Memory B cell (primary cell): ENCODE results near the gene NCK2.

Experiments used
- ATAC-seq: fragments of 150-1000 bp; cut with Tn5 transposase; 2 replicates; pipeline ENCODE4 v1.10.0; 2021; ENCODE audit warnings: low read depth, mild to moderate bottlenecking, moderate library complexity
- DNase-seq, 2 donors: peaks; one replicate each; pipeline ENCODE4 v3.0.0; 2022; ENCODE audit warnings: low spot score in 2 of 2
- H3K27ac Mint-ChIP-seq: one replicate; pipeline ENCODE4 v1.8.0; 2022; ENCODE audit warnings: mild to moderate bottlenecking, moderate library complexity, mixed read lengths
- H3K27me3 Mint-ChIP-seq: one replicate; pipeline ENCODE4 v1.8.0; 2022; ENCODE audit warnings: mixed read lengths
- H3K36me3 Mint-ChIP-seq: one replicate; pipeline ENCODE4 v1.8.0; 2022; ENCODE audit warnings: mild to moderate bottlenecking, mixed read lengths
- H3K4me1 Mint-ChIP-seq: one replicate; pipeline ENCODE4 v1.8.0; 2022; ENCODE audit warnings: mixed read lengths
- H3K4me3 Mint-ChIP-seq: one replicate; pipeline ENCODE4 v1.8.0; 2022; ENCODE audit warnings: mild to moderate bottlenecking, moderate library complexity, mixed read lengths
- H3K9me3 Mint-ChIP-seq: one replicate; pipeline ENCODE4 v1.8.0; 2022; ENCODE audit warnings: mixed read lengths

Gene NCK2

DNA sequence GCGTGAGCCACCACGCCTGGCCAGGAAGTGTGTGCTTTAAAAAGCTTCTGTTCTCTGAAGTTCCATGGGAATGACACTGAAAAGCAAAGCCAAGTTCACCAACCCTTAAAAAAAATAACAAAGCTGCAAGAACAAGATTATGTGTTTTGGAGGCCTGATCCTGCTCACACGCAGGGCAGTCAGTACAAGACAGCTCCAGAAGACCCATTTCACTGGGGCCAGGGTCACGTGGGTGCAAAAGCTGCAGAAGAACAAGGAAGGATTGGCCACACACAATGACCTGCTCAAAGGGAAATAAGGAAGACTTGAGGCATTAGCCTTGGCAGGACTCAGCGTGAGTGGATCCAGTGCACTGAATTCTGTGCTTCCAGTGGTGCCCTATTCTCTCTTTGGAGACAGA, 187.9 kb downstream of the NCK2 start:
- no peak overlapping the region for H3K27ac Mint-ChIP-seq
- no peaks in the 10 kb centered on the region for H3K36me3 Mint-ChIP-seq
- DNase-seq = no peak
- H3K9me3 Mint-ChIP-seq = peaks cover 2% of the 10 kb centered on the region
- H3K4me3 Mint-ChIP-seq = no peak overlapping the region
- ATAC-seq = no peak
- H3K4me1 Mint-ChIP-seq = peaks cover 2% of the 10 kb centered on the region
- no peaks in the 10 kb centered on the region for H3K27me3 Mint-ChIP-seq

GRCh38 chr2:105933906-105934305, 189.2 kb downstream of the NCK2 start:
- no peaks in the 10 kb centered on the region for H3K27me3 Mint-ChIP-seq

DNA sequence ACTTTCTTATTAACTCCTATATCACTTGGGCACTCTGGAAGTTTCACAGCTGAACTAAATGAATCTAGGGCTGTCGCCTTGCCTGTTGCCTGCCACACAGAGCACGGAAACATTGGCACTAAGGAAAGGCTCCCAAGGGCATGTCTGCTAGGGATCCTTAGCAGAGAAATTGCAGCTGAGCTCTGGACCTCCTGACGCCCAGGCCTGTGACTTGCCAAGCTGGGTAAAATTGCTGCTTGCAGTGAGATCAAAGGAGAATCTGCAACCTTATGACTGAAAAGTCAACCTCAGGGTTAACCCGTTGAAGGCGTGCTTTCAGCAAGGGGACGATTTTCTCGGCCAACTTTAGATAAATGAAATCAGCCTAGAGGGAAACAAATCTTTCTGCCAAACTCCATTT, 189.8 kb downstream of the NCK2 start:
- no peak for ATAC-seq
- Mint-ChIP-seq H3K9me3 (peaks cover 2% of the 10 kb centered on the region), H3K27me3 (no peaks in the 10 kb centered on the region), H3K27ac (no peak overlapping the region), H3K4me1 (no peaks in the 10 kb centered on the region), H3K36me3 (peaks cover 2% of the 10 kb centered on the region), H3K4me3 (no peak overlapping the region)
- DNase-seq = no peak

More at GRCh38 chr2:105933906-105934305, 189.2 kb downstream of the NCK2 start:
- Mint-ChIP-seq H3K27ac (no peak overlapping the region), H3K9me3 (peaks cover 2% of the 10 kb centered on the region), H3K4me1 (no peaks in the 10 kb centered on the region), H3K4me3 (no peak overlapping the region), H3K36me3 (no peaks in the 10 kb centered on the region)
- DNase-seq (no peak), ATAC-seq (no peak)

- peaks cover 4% of the 10 kb centered on the region for H3K36me3 Mint-ChIP-seq
- H3K4me1 Mint-ChIP-seq = no peaks in the 10 kb centered on the region
- no peak for ATAC-seq
- H3K27ac Mint-ChIP-seq = no peak overlapping the region
- peaks cover 2% of the 10 kb centered on the region for H3K9me3 Mint-ChIP-seq
- DNase-seq = no peak
- H3K4me3 Mint-ChIP-seq = no peak overlapping the region
- no peaks in the 10 kb centered on the region for H3K27me3 Mint-ChIP-seq
Observed at GRCh38 chr2:105935063-105935462, 190.4 kb downstream of the NCK2 start.

DNA sequence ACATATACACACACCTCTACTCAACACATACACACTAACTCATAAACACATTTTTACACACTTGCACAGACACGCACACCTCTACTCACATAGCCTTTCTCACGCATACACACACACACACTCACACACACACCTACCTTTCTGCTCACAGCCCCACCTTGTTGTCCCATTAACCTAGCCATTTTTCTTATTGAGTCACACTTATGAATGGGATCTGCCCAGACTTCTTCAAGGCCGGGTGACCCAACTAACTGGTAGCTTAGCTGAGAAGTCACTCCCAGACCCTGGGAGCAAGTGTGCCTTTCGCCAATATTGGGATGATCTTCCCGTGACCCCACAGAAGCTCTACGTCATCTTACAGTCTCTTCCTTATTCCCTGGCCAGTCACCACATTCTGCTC, 192.2 kb downstream of the NCK2 start:
- Mint-ChIP-seq H3K27me3 (no peaks in the 10 kb centered on the region), H3K36me3 (peaks cover 4% of the 10 kb centered on the region), H3K9me3 (peaks cover 2% of the 10 kb centered on the region), H3K4me3 (no peak overlapping the region), H3K27ac (no peak overlapping the region), H3K4me1 (no peaks in the 10 kb centered on the region)
- ATAC-seq (no peak), DNase-seq (no peak)

DNA sequence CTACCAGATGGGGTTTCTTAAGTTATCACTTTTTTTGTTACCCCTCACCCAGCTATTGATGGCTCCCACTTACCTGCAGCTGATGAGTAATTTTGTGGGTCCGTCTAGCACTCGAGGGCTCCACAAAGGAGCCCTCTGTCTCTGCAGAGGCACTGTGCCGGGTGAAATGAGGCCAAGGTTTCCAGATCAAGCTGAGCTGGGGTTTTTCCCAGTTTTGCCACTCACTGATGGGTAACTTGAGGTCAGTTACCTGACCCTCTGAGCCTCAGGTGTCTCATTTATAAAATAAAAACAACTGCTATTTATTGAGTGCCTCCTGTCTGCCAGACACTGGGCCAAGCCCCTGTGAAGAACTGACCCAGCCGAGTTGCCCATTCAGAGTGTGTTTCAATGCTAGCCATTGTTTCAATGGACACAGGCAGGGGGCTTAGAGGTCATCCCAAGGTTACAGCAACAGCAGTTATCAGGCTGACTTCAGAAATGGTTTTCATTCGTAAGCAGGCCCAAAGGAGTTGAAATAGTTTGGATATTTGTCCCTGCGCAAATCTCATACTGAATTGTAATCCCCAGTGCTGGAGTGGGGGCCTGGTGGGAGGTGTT, 192.9 kb downstream of the NCK2 start:
- no peak for ATAC-seq
- DNase-seq = no peak
- Mint-ChIP-seq H3K27ac (no peak overlapping the region), H3K36me3 (peaks cover 4% of the 10 kb centered on the region), H3K9me3 (peaks cover 2% of the 10 kb centered on the region), H3K4me3 (no peak overlapping the region), H3K27me3 (no peaks in the 10 kb centered on the region), H3K4me1 (no peaks in the 10 kb centered on the region)
